CD4-positive, alpha-beta memory T cell (primary cell): ENCODE results near the gene DOCK1. TPM values are rescaled to one million over a fixed set of nuclear protein-coding genes. Genes with fewer than 3 reads are reported as not detected.

Source experiments
- CTCF ChIA-PET: fragments of 350-600 bp; sonication (Branson Sonifier 250); formaldehyde crosslinking; loops from one replicate; lab custom pipeline; 2021; ENCODE audit warnings: inconsistent platforms; ENCODE audit not compliant: partially characterized antibody; lab: Charles Lee
- POLR2A ChIA-PET: fragments of 350-600 bp; sonication (Branson Sonifier 250); formaldehyde crosslinking; loops from one replicate; lab custom pipeline; 2021; ENCODE audit not compliant: partially characterized antibody; lab: Charles Lee
- DNase-seq, 5 donors: peaks; one replicate each; pipeline versions ENCODE4 v3.0.0 to v3.0.0-alpha.2; 2020 to 2022; ENCODE audit warnings: mixed read lengths in 1 of 5
- H3K27ac ChIP-seq: one replicate; pipeline ENCODE4 v1.7.0; 2013; ENCODE audit warnings: low read depth, low read length
- H3K27me3 ChIP-seq: 2 replicates; pipeline ENCODE4 v1.7.0; 2013; ENCODE audit warnings: mild to moderate bottlenecking, low read length, moderate library complexity; ENCODE audit not compliant: insufficient read depth
- H3K36me3 ChIP-seq: 2 replicates; pipeline ENCODE4 v1.7.0; 2013; ENCODE audit warnings: mild to moderate bottlenecking, low read length, moderate library complexity; ENCODE audit not compliant: insufficient read depth
- H3K4me1 ChIP-seq: 2 replicates; pipeline ENCODE4 v1.7.0; 2013; ENCODE audit warnings: mild to moderate bottlenecking, low read length, moderate library complexity; ENCODE audit not compliant: insufficient read depth
- H3K4me3 ChIP-seq, 2 donors: one replicate each; pipeline ENCODE4 v1.7.0; 2013; ENCODE audit warnings: low read length in 2 of 2, mild to moderate bottlenecking in 1 of 2
- H3K9me3 ChIP-seq, 2 donors: one replicate each; pipeline ENCODE4 v1.7.0; 2013; ENCODE audit warnings: low read length in 2 of 2, control low read depth in 1 of 2; ENCODE audit not compliant: control insufficient read depth in 1 of 2
- H3K27ac Mint-ChIP-seq, 7 donors: one replicate each; pipeline ENCODE4 v1.8.0; 2020 to 2021; ENCODE audit warnings: mixed read lengths in 7 of 7, mild to moderate bottlenecking in 6 of 7, inconsistent platforms in 3 of 7, moderate library complexity in 3 of 7
- H3K27me3 Mint-ChIP-seq, 2 donors: one replicate each; pipeline ENCODE4 v1.8.0; 2020 to 2021; ENCODE audit warnings: mixed read lengths in 2 of 2
- H3K36me3 Mint-ChIP-seq, 2 donors: one replicate each; pipeline ENCODE4 v1.8.0; 2020 to 2021; ENCODE audit warnings: mixed read lengths in 2 of 2, inconsistent platforms in 1 of 2, mild to moderate bottlenecking in 1 of 2
- H3K4me1 Mint-ChIP-seq, 4 donors: one replicate each; pipeline ENCODE4 v1.8.0; 2020 to 2021; ENCODE audit warnings: mixed read lengths in 4 of 4, mild to moderate bottlenecking in 1 of 4
- H3K4me3 Mint-ChIP-seq, 8 donors: one replicate each; pipeline ENCODE4 v1.8.0; 2020 to 2021; ENCODE audit warnings: mixed read lengths in 8 of 8, mild to moderate bottlenecking in 7 of 8, moderate library complexity in 6 of 8, inconsistent platforms in 3 of 8
- H3K9me3 Mint-ChIP-seq, 8 donors: one replicate each; pipeline ENCODE4 v1.8.0; 2020 to 2021; ENCODE audit warnings: mixed read lengths in 8 of 8, mild to moderate bottlenecking in 5 of 8, inconsistent platforms in 3 of 8, moderate library complexity in 1 of 8
- intact Hi-C: fragments of 100-400 bp; cut with micrococcal nuclease; formaldehyde crosslinking; loops from one replicate; pipeline ENCODE4 v1.15.1; 2023
- polyA plus RNA-seq, 2 donors: library from polyadenylated mRNA; unstranded; fragments of 300-500 nt; fragmentation: Illumina TruSeq; gene quantifications; one replicate each; pipeline ENCODE4 v1.2.3, GENCODE V29; 2021
- total RNA-seq, 2 experiments: library from RNA; stranded (reverse); gene quantifications; one replicate each; pipeline ENCODE4 v1.2.3, GENCODE V29; 2021

The DOCK1 gene
- total and polyA plus RNA-seq, 4 experiments from 2014 or later = 0.17 TPM; not detected in 2

- POLR2A ChIA-PET = no interaction called here
- Histone ChIP-seq H3K27me3 (no peaks in the 10 kb centered on the region), H3K27ac (no peak overlapping the region), H3K4me1 (no peaks in the 10 kb centered on the region), H3K36me3 (no peaks in the 10 kb centered on the region), H3K4me3 (no peak overlapping the region), H3K9me3 (no peaks in the 10 kb centered on the region)
- no peak overlapping the region for H3K27ac Mint-ChIP-seq
- H3K36me3 Mint-ChIP-seq = no peaks in the 10 kb centered on the region
- peaks cover 0 to 15% (median 6%) of the 10 kb centered on the region in 8 donors for H3K9me3 Mint-ChIP-seq
- no peaks in the 10 kb centered on the region for H3K4me1 Mint-ChIP-seq
- CTCF ChIA-PET = no interaction called here
- intact Hi-C loops = no loop called here
- no peaks in the 10 kb centered on the region for H3K27me3 Mint-ChIP-seq
- no peak overlapping the region for H3K4me3 Mint-ChIP-seq
- no peak for DNase-seq
Observed at GRCh38 chr10:127398971-127399365, 493.7 kb downstream of the DOCK1 start.

DNA sequence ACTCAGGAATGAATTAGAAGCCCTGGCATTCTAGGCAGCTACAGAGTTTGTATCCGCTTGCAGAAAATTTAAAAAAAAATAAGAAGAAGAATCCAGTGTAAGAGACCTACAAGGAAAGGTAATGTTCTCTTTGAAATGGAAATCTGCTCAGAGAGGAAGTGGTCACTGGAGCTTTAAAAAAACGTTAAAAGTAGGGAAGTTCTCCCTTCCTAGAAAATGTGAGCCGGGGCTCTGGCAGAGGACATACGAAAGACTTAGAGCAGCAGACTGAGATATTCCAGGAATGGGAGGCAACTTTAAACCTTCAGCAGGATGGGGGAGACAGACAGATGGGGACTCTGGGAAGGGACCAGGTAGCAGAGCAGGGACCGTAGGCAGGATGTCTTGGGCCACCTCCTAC is 494.4 kb downstream of the DOCK1 start:
- POLR2A ChIA-PET = no interaction called here

GRCh38 chr10:127400216-127400615 is 495.0 kb downstream of the DOCK1 start:
- no peak overlapping the region for H3K27ac Mint-ChIP-seq
- H3K9me3 ChIP-seq = no peaks in the 10 kb centered on the region
- peaks cover 0 to 14% (median 6%) of the 10 kb centered on the region in 8 donors for H3K9me3 Mint-ChIP-seq
- ChIA-PET POLR2A (no interaction called here), CTCF (no interaction called here)
- H3K4me3 Mint-ChIP-seq = no peak overlapping the region
- H3K27ac ChIP-seq = no peak overlapping the region
- no peaks in the 10 kb centered on the region for H3K27me3 Mint-ChIP-seq
- no peaks in the 10 kb centered on the region for H3K36me3 Mint-ChIP-seq
- no peaks in the 10 kb centered on the region for H3K4me1 ChIP-seq
- no peaks in the 10 kb centered on the region for H3K36me3 ChIP-seq
- DNase-seq = no peak
- no peaks in the 10 kb centered on the region for H3K27me3 ChIP-seq
- no peaks in the 10 kb centered on the region for H3K4me1 Mint-ChIP-seq
- no peak overlapping the region for H3K4me3 ChIP-seq
- intact Hi-C loops = no loop called here

More for the DNA sequence above, 494.4 kb downstream of the DOCK1 start:
- no peaks in the 10 kb centered on the region for H3K4me1 ChIP-seq
- H3K9me3 Mint-ChIP-seq = peaks cover 0 to 15% (median 6%) of the 10 kb centered on the region in 8 donors
- H3K4me1 Mint-ChIP-seq = no peaks in the 10 kb centered on the region
- H3K4me3 Mint-ChIP-seq = no peak overlapping the region
- no peaks in the 10 kb centered on the region for H3K36me3 Mint-ChIP-seq
- H3K36me3 ChIP-seq = no peaks in the 10 kb centered on the region
- intact Hi-C loops = no loop called here
- no peak overlapping the region for H3K4me3 ChIP-seq
- no peak overlapping the region for H3K27ac Mint-ChIP-seq
- H3K27me3 Mint-ChIP-seq = no peaks in the 10 kb centered on the region
- DNase-seq = no peak
- no peaks in the 10 kb centered on the region for H3K27me3 ChIP-seq
- CTCF ChIA-PET = no interaction called here
- H3K27ac ChIP-seq = no peak overlapping the region
- no peaks in the 10 kb centered on the region for H3K9me3 ChIP-seq

DNA sequence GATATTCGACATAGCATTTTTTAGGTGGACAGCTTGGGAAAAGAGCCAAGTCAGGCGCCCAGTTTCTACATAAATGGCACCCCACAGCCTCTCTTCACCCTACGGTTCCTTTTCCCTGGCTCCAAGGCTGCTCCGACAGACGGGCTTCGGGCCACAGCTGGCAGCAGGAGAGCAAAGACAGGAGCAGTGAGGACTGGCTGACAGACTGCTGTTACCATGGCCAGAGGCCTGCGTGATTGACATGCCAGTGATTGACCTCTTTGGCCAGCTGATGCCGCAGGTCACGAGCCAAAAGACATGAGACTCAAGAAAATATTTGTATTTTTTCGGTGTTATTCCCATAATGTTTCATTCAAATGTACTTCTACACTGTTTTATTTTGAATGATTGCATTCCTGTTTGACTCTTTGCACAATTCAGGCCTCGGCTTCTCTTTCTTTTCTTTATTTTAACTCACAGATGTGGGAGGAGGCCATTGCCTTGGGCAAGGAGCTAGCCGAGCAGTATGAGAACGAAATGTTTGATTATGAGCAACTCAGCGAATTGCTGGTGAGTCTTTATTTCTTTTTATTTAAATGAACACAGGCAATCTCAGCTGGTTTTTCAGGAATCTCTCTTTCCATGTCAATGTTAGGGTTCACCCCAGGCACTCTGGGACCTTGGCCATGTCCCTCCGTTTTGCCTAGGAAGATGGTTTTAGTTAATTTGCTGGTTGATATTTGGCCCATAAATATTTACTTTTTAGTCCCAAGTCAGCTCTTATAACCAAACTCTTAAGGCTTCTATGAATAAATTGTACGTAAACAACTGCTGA is 497.6 kb downstream of the DOCK1 start:
- Histone ChIP-seq H3K9me3 (no peaks in the 10 kb centered on the region), H3K4me3 (no peak overlapping the region), H3K27me3 (no peaks in the 10 kb centered on the region), H3K36me3 (no peaks in the 10 kb centered on the region), H3K27ac (no peak overlapping the region), H3K4me1 (no peaks in the 10 kb centered on the region)
- H3K36me3 Mint-ChIP-seq = no peaks in the 10 kb centered on the region
- DNase-seq = no peak
- ChIA-PET POLR2A (no interaction called here), CTCF (no interaction called here)
- no peaks in the 10 kb centered on the region for H3K27me3 Mint-ChIP-seq
- intact Hi-C loops = no loop called here
- H3K4me1 Mint-ChIP-seq = no peaks in the 10 kb centered on the region
- no peak overlapping the region for H3K27ac Mint-ChIP-seq
- H3K9me3 Mint-ChIP-seq = peaks cover 0 to 14% (median 6%) of the 10 kb centered on the region in 8 donors
- H3K4me3 Mint-ChIP-seq = no peak overlapping the region

DNA sequence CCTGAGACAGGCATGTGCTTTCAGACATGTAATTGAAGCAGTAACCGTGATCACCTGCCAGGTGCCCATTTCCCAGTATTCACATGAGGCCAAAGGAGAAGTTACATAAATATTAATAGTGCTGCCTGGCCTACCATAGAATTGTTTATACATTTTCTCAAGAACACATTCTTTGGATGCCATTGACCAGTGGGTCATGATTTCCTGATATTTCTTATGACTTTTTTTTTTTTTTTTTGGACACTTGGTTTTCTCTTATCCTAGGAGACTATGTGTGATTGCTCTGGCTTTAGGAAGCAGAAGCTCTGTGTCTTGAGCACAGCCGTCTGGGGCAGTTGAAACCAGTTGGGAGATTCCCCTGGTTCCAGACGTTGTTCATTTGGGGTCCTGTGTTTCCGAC is 500.0 kb downstream of the DOCK1 start:
- Histone ChIP-seq H3K4me3 (no peak overlapping the region), H3K9me3 (no peaks in the 10 kb centered on the region), H3K27me3 (no peaks in the 10 kb centered on the region), H3K36me3 (no peaks in the 10 kb centered on the region), H3K4me1 (no peaks in the 10 kb centered on the region), H3K27ac (no peak overlapping the region)
- H3K36me3 Mint-ChIP-seq = no peaks in the 10 kb centered on the region
- no peaks in the 10 kb centered on the region for H3K4me1 Mint-ChIP-seq
- CTCF ChIA-PET = no interaction called here
- no peak overlapping the region for H3K4me3 Mint-ChIP-seq
- POLR2A ChIA-PET = no interaction called here
- intact Hi-C loops = no loop called here
- H3K27ac Mint-ChIP-seq = peak overlapping the region in 1 of 7 donors; percentile 11
- no peak for DNase-seq
- peaks cover 0 to 14% (median 6%) of the 10 kb centered on the region in 8 donors for H3K9me3 Mint-ChIP-seq
- H3K27me3 Mint-ChIP-seq = no peaks in the 10 kb centered on the region

GRCh38 chr10:127406018-127406550 is 500.9 kb downstream of the DOCK1 start:
- Histone ChIP-seq H3K9me3 (no peaks in the 10 kb centered on the region), H3K4me1 (no peaks in the 10 kb centered on the region), H3K27me3 (no peaks in the 10 kb centered on the region), H3K27ac (no peak overlapping the region), H3K36me3 (no peaks in the 10 kb centered on the region), H3K4me3 (no peak overlapping the region)
- Mint-ChIP-seq H3K4me1 (no peaks in the 10 kb centered on the region), H3K27me3 (no peaks in the 10 kb centered on the region), H3K9me3 (peaks cover 0 to 10% (median 5%) of the 10 kb centered on the region in 8 donors), H3K4me3 (no peak overlapping the region), H3K36me3 (no peaks in the 10 kb centered on the region), H3K27ac (no peak overlapping the region)
- no peak for DNase-seq
- intact Hi-C loops = no loop called here
- ChIA-PET POLR2A (no interaction called here), CTCF (no interaction called here)

GRCh38 chr10:127407551-127407950 is 502.3 kb downstream of the DOCK1 start:
- no peak overlapping the region for H3K27ac Mint-ChIP-seq
- ChIA-PET CTCF (no interaction called here), POLR2A (no interaction called here)
- no peaks in the 10 kb centered on the region for H3K9me3 Mint-ChIP-seq
- no peak overlapping the region for H3K4me3 ChIP-seq
- no peak overlapping the region for H3K27ac ChIP-seq
- no peak overlapping the region for H3K4me3 Mint-ChIP-seq
- no peaks in the 10 kb centered on the region for H3K27me3 Mint-ChIP-seq
- H3K4me1 ChIP-seq = no peaks in the 10 kb centered on the region
- intact Hi-C loops = no loop called here
- no peaks in the 10 kb centered on the region for H3K36me3 Mint-ChIP-seq
- no peaks in the 10 kb centered on the region for H3K4me1 Mint-ChIP-seq
- no peak for DNase-seq
- no peaks in the 10 kb centered on the region for H3K9me3 ChIP-seq
- H3K36me3 ChIP-seq = no peaks in the 10 kb centered on the region
- H3K27me3 ChIP-seq = no peaks in the 10 kb centered on the region
